Peyer's patch (tissue), 4 donors: ENCODE results near the gene MED13.

Experiments used
- CTCF ChIP-seq, 6 experiments: fragments of 450-650 bp in 4 of 6; fragments of 200-600 bp in 2 of 6; sonication (generic) in 1 of 6; IDR thresholded peaks; one replicate each; pipeline ENCODE4 v1.5.1; 2017 to 2019; ENCODE audit warnings: antibody characterized with exemption in 6 of 6, mild to moderate bottlenecking in 3 of 6, moderate library complexity in 1 of 6
- POLR2A ChIP-seq, 2 donors: fragments of 450-650 bp; IDR thresholded peaks; one replicate each; pipeline ENCODE4 v1.5.1; 2017; ENCODE audit warnings: antibody characterized with exemption in 2 of 2, mild to moderate bottlenecking in 2 of 2, moderate library complexity in 2 of 2

GRCh38 chr17:62080647-62081046 lies 15.6 kb upstream of the MED13 start:
- TF ChIP-seq CTCF (IDR thresholded peaks at IDR 0.05) (no peak), POLR2A (IDR thresholded peaks at IDR 0.05) (no peak)
